ENCODE measurements around the gene GAGE12J. TPM values are rescaled to one million over a fixed set of nuclear protein-coding genes. Genes with fewer than 3 reads are reported as not detected.
"Not testable (repeated sequence)": the region's sequence is repeated elsewhere in the genome, so short reads cannot be mapped to it uniquely, and the experiment has no call there.

Gene GAGE12J
- total and polyA plus RNA-seq, 9 donors: not detected

DNA sequence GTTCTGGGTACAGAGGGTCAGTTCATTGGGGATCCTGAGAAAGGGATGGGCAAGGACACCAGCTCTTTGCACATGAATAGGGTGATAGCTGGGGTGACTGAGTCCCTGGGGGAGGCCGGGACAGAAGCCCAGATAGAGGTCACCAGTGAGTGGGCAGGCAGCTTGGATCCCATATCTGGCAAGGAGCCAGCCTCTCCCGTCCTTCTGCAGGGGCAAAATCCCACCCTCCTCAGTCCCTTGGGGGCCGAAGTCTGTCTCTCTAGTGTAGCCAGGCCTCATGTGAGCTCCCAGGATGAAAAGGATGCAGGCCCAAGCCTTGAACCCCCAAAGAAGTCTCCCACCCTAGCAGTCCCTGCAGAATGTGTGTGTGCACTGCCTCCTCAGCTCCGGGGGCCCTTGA is 35.3 kb upstream of the GAGE12J start:
- 77% methylated on average over 4 of the region's 4 CpGs for WGBS (ENCODE audit: insufficient coverage)
- no peaks in the 10 kb centered on the region for H3K27me3 ChIP-seq (ENCODE audit: control insufficient read depth, insufficient read depth, low read length)
- H3K36me3 ChIP-seq (ENCODE audit: control insufficient read depth, insufficient read depth, low read length): no peaks in the 10 kb centered on the region
- H3K27ac ChIP-seq (ENCODE audit: low read length): no peak overlapping the region
- no peak for DNase-seq
- no peak overlapping the region for H3K4me3 ChIP-seq (ENCODE audit: low read length)
- no peaks in the 10 kb centered on the region for H3K9me3 ChIP-seq (replicated peaks; ENCODE audit: control insufficient read depth, low read depth, low read length)
- no peaks in the 10 kb centered on the region for H3K4me1 ChIP-seq (ENCODE audit: control insufficient read depth, insufficient read depth, low read length)

DNA sequence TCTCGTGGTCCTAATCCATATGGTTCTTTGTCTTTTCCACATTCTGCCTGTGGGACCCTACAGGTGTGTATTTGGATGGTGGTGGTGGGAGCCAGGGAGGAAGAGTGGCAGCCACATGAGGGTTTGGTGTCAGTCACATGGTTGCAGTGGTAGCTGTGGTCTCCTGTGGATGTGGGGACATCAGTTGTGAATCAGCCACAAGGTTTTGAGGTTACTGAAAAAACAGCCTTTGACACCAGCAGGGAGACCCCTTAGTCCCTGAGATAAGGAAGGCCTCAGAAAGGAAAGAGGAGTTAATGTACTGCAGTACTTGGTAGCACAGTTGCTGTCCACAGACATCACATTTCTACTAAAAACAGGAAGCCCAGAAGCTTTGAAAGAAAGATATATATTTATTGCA is 34.2 kb upstream of the GAGE12J start:
- H3K4me1 ChIP-seq (ENCODE audit: control insufficient read depth, insufficient read depth, low read length): no peaks in the 10 kb centered on the region
- no peaks in the 10 kb centered on the region for H3K9me3 ChIP-seq (replicated peaks; ENCODE audit: control insufficient read depth, low read depth, low read length)
- no peaks in the 10 kb centered on the region for H3K36me3 ChIP-seq (ENCODE audit: control insufficient read depth, insufficient read depth, low read length)
- H3K27me3 ChIP-seq (ENCODE audit: control insufficient read depth, insufficient read depth, low read length): no peaks in the 10 kb centered on the region
- H3K27ac ChIP-seq (ENCODE audit: low read length): no peak overlapping the region
- no peak overlapping the region for H3K4me3 ChIP-seq (ENCODE audit: low read length)
- WGBS (ENCODE audit: insufficient coverage): 89% methylated on average over 1 of the region's 1 CpG
- no peak for DNase-seq

DNA sequence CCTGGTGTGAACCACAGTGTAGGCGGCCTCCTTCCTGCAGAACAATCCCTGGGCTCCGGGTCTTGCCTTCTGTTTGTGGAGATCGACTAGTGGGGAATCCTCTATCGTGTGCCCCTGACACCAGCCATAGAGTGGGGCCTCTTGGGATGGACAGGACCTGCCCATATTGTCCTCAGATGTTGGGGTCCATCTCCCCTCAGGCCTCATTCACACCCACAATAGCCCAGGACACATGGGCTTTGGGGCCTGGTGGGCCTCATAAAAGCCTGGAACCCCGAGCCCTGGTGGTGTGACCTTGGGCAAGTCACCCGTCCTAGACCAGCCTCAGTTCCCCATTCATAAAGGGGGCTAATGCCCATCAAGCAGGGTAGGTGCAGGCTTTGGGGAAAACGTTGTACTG is 31.6 kb upstream of the GAGE12J start:
- H3K27me3 ChIP-seq (ENCODE audit: control insufficient read depth, insufficient read depth, low read length): no peaks in the 10 kb centered on the region
- no peaks in the 10 kb centered on the region for H3K36me3 ChIP-seq (ENCODE audit: control insufficient read depth, insufficient read depth, low read length)
- DNase-seq: no peak
- H3K4me1 ChIP-seq (ENCODE audit: control insufficient read depth, insufficient read depth, low read length): no peaks in the 10 kb centered on the region
- 66% methylated on average over 5 of the region's 7 CpGs for WGBS (ENCODE audit: insufficient coverage)
- no peak overlapping the region for H3K27ac ChIP-seq (ENCODE audit: low read length)
- no peaks in the 10 kb centered on the region for H3K9me3 ChIP-seq (replicated peaks; ENCODE audit: control insufficient read depth, low read depth, low read length)
- no peak overlapping the region for H3K4me3 ChIP-seq (ENCODE audit: low read length)

DNA sequence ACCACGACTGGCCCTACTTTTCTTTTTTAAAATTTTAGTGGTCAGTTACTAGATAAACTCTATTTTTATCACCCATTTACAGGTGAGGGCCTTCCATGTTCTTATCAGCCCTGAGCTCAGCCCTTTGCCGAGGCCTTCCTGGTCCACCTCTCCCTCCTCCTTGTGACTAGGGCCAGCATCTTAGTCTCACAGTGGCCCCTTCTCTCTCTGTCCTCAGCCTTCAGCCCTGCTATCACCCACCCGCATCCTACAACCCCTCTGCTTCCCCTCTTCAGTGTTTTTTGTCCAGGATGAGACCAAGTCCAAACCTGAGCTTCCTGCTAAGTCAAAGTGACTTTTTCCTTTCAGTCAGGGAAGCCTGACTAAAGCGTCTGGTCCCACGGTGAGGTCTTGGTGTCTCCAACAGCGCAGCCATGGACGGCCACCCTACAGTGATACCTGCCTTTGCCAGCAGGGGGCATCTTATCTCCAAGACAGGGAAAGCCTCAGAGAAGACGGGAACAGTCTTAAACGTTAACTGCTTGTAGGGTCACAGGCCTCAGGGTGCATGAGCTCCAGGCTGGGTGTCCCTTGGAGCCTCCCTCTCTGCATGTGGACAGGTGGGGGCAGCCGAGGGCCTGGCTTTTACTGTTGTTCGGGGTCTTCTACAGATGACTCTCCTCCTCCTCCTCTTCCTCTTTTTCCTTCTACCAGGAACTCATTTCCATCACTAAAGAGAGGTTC is 30.1 kb upstream of the GAGE12J start:
- Histone ChIP-seq H3K4me1 (ENCODE audit: control insufficient read depth, insufficient read depth, low read length) (no peaks in the 10 kb centered on the region), H3K36me3 (ENCODE audit: control insufficient read depth, insufficient read depth, low read length) (no peaks in the 10 kb centered on the region), H3K9me3 (replicated peaks; ENCODE audit: control insufficient read depth, low read depth, low read length) (no peaks in the 10 kb centered on the region), H3K27ac (ENCODE audit: low read length) (no peak overlapping the region), H3K4me3 (ENCODE audit: low read length) (no peak overlapping the region), H3K27me3 (ENCODE audit: control insufficient read depth, insufficient read depth, low read length) (no peaks in the 10 kb centered on the region)
- DNase-seq: peak; percentile 44
- 36% methylated on average over 11 of the region's 11 CpGs for WGBS (ENCODE audit: insufficient coverage)

DNA sequence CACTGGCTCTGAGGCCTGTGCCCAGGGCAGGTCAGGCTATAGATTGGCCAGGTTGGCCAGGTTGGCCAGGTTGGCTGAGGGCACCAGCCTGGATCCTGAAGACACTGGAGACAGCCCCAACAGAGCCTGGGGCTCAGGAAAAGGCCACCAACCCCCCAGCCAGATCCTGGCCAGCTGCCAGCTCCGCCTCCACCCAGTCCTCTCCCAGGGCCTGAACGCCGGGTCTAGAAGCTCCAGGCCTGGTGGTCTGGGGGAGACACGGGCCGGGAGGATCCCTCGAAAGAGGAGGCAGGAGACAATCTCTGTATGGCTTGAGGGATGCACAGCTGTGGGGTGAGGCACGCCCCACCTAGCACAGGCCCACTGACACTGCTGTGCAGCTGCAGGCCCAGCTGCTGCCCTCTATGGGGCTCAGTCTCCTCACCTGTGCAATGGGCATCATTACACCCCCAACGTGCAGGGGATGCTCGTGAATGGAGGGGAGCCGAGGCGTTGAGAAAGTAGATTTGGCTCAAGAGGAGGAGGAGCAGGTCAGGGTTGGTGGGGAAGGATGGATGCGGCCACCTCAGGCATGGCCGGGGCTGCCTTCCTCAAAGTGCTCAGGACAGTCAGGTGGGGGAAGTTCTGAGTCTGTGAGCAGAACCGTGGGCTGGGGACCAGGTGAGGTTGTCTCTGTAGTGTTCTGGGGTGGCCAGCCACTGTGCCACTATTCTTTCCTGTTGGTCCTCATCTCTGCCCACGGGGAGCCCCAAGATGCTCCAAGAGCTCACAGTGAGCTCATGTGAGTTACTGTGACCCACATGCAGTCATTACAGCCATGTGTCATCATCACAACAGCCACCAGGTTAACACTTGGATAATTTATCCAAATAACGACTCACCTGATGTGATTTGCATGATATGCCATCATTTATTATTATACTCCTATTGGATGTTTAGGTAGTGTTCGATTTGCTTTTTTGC is 29.2 kb upstream of the GAGE12J start:
- WGBS (ENCODE audit: insufficient coverage): 82% methylated on average over 12 of the region's 17 CpGs

DNA sequence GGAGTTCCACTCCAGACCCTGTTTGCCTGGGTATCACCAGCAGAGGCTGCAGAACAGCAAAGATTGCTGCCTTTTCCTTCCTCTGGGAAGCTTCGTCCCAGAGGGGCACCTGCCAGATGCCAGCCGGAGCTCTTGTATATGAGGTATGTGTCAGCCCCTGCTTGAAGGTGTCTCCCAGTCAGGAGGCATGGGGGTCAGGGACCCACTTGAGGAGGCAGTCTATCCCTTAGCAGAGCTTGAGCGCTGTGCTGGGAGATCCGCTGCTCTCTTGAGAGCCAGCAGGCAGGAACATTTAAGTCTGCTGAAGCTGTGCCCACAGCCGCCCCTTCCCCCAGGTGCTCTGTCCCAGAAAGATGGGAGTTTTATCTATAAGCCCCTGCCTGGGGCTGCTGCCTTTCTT is 22.5 kb upstream of the GAGE12J start:
- 65% methylated on average over 3 of the region's 5 CpGs for WGBS (ENCODE audit: insufficient coverage)
- H3K36me3 ChIP-seq (ENCODE audit: control insufficient read depth, insufficient read depth, low read length); H3K9me3 ChIP-seq (replicated peaks; ENCODE audit: control insufficient read depth, low read depth, low read length); H3K4me1 ChIP-seq (ENCODE audit: control insufficient read depth, insufficient read depth, low read length); H3K27ac ChIP-seq (ENCODE audit: low read length); H3K4me3 ChIP-seq (ENCODE audit: low read length); H3K27me3 ChIP-seq (ENCODE audit: control insufficient read depth, insufficient read depth, low read length); DNase-seq: not testable (repeated sequence)

More for the DNA sequence above, 29.2 kb upstream of the GAGE12J start:
- Histone ChIP-seq H3K27me3 (ENCODE audit: control insufficient read depth, insufficient read depth, low read length) (no peaks in the 10 kb centered on the region), H3K27ac (ENCODE audit: low read length) (no peak overlapping the region), H3K36me3 (ENCODE audit: control insufficient read depth, insufficient read depth, low read length) (no peaks in the 10 kb centered on the region), H3K4me3 (ENCODE audit: low read length) (no peak overlapping the region), H3K4me1 (ENCODE audit: control insufficient read depth, insufficient read depth, low read length) (no peaks in the 10 kb centered on the region), H3K9me3 (replicated peaks; ENCODE audit: control insufficient read depth, low read depth, low read length) (no peaks in the 10 kb centered on the region)
- no peak for DNase-seq

DNA sequence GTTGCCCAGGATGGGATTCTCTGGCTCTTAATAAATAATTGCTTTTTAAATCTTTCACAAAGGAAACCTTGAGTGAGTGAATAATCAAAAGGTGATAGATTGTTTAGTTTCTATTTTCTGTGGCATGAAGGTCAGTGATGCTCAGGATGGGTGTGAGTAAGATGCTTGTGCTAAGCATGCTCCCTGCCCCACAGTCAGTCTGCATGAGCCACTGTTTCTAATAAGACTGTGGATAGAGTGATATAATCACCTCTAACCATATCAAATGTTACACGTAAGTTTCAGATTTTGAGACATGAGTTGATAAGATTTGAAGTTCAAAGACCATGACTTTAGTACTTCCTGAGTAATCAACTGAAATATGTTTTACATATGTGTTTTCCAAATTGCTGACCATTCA is 21.1 kb upstream of the GAGE12J start:
- no CpG with 5 or more reads among the region's 1 CpG for WGBS (ENCODE audit: insufficient coverage)
- DNase-seq: no peak

DNA sequence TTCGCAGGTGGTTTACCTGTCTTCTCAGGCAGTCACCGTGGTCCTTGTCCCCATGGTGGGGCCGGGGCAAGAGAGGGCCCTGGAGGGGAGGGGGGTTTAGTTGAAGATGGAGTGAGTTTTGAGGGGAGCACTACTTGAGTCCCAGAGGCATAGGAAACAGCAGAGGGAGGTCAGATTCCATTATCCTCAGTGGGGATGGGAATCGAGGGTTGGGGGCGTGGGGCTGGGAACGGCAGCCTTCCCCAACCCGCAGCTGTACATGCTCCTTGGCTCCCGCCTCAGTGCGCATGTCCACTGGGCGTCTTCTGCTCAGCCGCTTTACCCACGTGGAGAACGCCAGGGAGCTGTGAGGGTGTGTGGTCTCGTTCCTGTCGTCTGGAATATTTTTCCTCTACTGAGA is 18.5 kb upstream of the GAGE12J start, which contains the start of gene GAGE10:
Gene GAGE10, plus strand, starts transcription at position 301 of the 400 bp plus-strand sequence. CDS start 1,214 bp downstream, outside the sequence.
- no peak for DNase-seq
- 75% methylated on average over 11 of the region's 15 CpGs for WGBS (ENCODE audit: insufficient coverage)
- H3K27me3 ChIP-seq (ENCODE audit: control insufficient read depth, insufficient read depth, low read length): no peaks in the 10 kb centered on the region
- no peaks in the 10 kb centered on the region for H3K9me3 ChIP-seq (replicated peaks; ENCODE audit: control insufficient read depth, low read depth, low read length)
- no peaks in the 10 kb centered on the region for H3K36me3 ChIP-seq (ENCODE audit: control insufficient read depth, insufficient read depth, low read length)
- H3K27ac ChIP-seq (ENCODE audit: low read length): no peak within 1 kb of the TSS
- H3K4me3 ChIP-seq (ENCODE audit: low read length): no peak within 1 kb of the TSS
- no peaks in the 10 kb centered on the region for H3K4me1 ChIP-seq (ENCODE audit: control insufficient read depth, insufficient read depth, low read length)

More for the DNA sequence above, 21.1 kb upstream of the GAGE12J start:
- Histone ChIP-seq H3K4me1 (ENCODE audit: control insufficient read depth, insufficient read depth, low read length) (no peaks in the 10 kb centered on the region), H3K36me3 (ENCODE audit: control insufficient read depth, insufficient read depth, low read length) (no peaks in the 10 kb centered on the region), H3K27ac (ENCODE audit: low read length) (no peak overlapping the region), H3K27me3 (ENCODE audit: control insufficient read depth, insufficient read depth, low read length) (no peaks in the 10 kb centered on the region), H3K4me3 (ENCODE audit: low read length) (no peak overlapping the region), H3K9me3 (replicated peaks; ENCODE audit: control insufficient read depth, low read depth, low read length) (no peaks in the 10 kb centered on the region)

DNA sequence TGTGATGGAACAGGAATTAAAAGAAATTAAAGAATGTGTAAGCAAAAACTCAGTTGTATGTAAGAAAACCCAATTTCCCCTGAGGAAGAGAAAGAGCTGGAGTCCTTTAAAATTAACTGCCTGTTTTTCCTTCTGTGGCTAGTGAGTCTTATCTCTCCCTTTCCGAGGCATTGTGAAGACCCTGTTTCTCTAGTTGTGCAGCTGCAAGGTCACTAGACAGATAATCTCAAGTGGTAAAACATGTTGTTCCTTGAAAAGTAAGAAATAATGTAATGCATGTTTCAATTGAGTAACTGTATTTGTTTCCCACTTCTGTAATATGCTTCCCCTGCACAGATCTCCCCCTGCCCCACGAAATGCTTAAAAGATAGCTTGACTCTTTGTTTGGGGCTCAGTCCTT is 14.1 kb upstream of the GAGE12J start:
- H3K36me3 ChIP-seq (ENCODE audit: control insufficient read depth, insufficient read depth, low read length); H3K4me1 ChIP-seq (ENCODE audit: control insufficient read depth, insufficient read depth, low read length); H3K27ac ChIP-seq (ENCODE audit: low read length); DNase-seq; H3K4me3 ChIP-seq (ENCODE audit: low read length); H3K9me3 ChIP-seq (replicated peaks; ENCODE audit: control insufficient read depth, low read depth, low read length); H3K27me3 ChIP-seq (ENCODE audit: control insufficient read depth, insufficient read depth, low read length): not testable (repeated sequence)
- no CpG with 5 or more reads among the region's 2 CpGs for WGBS (ENCODE audit: insufficient coverage)

DNA sequence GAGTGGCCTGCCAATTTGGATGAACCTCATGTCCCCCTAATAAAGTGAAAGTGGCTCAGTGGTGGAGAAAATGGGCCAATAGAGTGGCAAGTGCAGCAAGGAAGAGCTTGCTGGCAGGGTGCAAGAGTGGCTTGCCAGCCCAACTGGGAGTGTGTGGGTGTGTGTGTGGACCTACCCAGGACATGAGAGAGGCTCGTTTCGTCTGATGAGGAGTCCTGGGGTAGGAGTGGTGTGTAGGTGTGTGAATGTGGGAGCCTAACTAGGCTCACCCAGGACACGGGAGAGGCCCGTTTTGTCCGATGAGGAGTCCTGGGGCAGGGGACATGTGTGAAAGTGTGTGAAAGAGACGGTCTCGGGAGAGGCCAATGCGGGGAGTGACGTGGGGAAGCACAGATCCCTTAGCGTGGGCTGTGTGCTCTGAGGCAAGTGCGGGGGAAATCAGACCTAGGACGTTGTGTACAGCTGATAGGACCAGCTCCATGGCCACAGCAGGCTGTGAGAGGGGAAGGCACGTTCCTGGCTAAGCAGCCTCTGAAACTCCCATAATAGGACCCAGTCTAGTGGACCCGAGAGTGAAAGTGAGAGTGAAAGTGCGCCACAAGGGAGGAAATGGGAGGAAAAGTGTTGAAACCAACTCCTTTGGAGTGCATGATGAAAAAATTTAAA is 13.1 kb upstream of the GAGE12J start:
- DNase-seq: peak; percentile 34
- Histone ChIP-seq H3K27me3 (ENCODE audit: control insufficient read depth, insufficient read depth, low read length) (peaks cover 2% of the 10 kb centered on the region), H3K4me1 (ENCODE audit: control insufficient read depth, insufficient read depth, low read length) (peaks cover 5% of the 10 kb centered on the region), H3K27ac (ENCODE audit: low read length) (no peak overlapping the region), H3K4me3 (ENCODE audit: low read length) (no peak overlapping the region), H3K9me3 (replicated peaks; ENCODE audit: control insufficient read depth, low read depth, low read length) (no peaks in the 10 kb centered on the region), H3K36me3 (ENCODE audit: control insufficient read depth, insufficient read depth, low read length) (no peaks in the 10 kb centered on the region)
- WGBS (ENCODE audit: insufficient coverage): 63% methylated on average over 13 of the region's 15 CpGs
